SW 1271 (cell line): ENCODE measurements around the gene TSPAN2.

ENCODE experiments used
- DNase-seq, 2 experiments: peaks; one replicate each; lab custom pipeline; 2025; lab: John Stamatoyannopoulos, UW

TSPAN2 gene

GRCh38 chr1:115113766-115114165 is 24.5 kb upstream of the TSPAN2 start:
- DNase-seq, result no peak

GRCh38 chr1:115112496-115113375 is 23.4 kb upstream of the TSPAN2 start:
- no peak for DNase-seq

GRCh38 chr1:115107516-115108260 is 18.4 kb upstream of the TSPAN2 start:
- no peak for DNase-seq

- DNase-seq, result no peak
These were observed 16.5 kb upstream of the TSPAN2 start for GRCh38 chr1:115105831-115106230.

GRCh38 chr1:115099693-115100050 is 10.4 kb upstream of the TSPAN2 start:
- DNase-seq, result no peak

GRCh38 chr1:115098979-115099692 is 9.8 kb upstream of the TSPAN2 start:
- no peak for DNase-seq

GRCh38 chr1:115092175-115092574 is 2.9 kb upstream of the TSPAN2 start:
- DNase-seq, result no peak

- no peak for DNase-seq
These were observed 2.3 kb upstream of the TSPAN2 start for GRCh38 chr1:115091572-115091971.

- no peak for DNase-seq
These were observed 1.7 kb upstream of the TSPAN2 start for GRCh38 chr1:115090956-115091355.

GRCh38 chr1:115090540-115090939 is 1.2 kb upstream of the TSPAN2 start:
- DNase-seq, result no peak

- no peak for DNase-seq
These were observed 835 bp upstream of the TSPAN2 start for GRCh38 chr1:115090186-115090490.

- DNase-seq, result no peak
These were observed 358 bp downstream of the TSPAN2 start for GRCh38 chr1:115088871-115089419.

- DNase-seq, result no peak
These were observed 1.1 kb downstream of the TSPAN2 start for GRCh38 chr1:115088115-115088778.

- DNase-seq, result no peak
These were observed 3.0 kb downstream of the TSPAN2 start for GRCh38 chr1:115086176-115086830.

GRCh38 chr1:115084902-115085511 is 4.3 kb downstream of the TSPAN2 start:
- DNase-seq, result no peak

GRCh38 chr1:115082949-115083348 is 6.4 kb downstream of the TSPAN2 start:
- no peak for DNase-seq

- no peak for DNase-seq
These were observed 10.6 kb downstream of the TSPAN2 start for GRCh38 chr1:115078708-115079107.

GRCh38 chr1:115077984-115078330 is 11.3 kb downstream of the TSPAN2 start:
- DNase-seq, result no peak

GRCh38 chr1:115077286-115077983 is 11.9 kb downstream of the TSPAN2 start:
- DNase-seq, result no peak

GRCh38 chr1:115076384-115076915 is 12.9 kb downstream of the TSPAN2 start:
- no peak for DNase-seq
